Measurements from ENCODE around the gene TIMM50.
"Not testable (repeated sequence)": the region's sequence is repeated elsewhere in the genome, so short reads cannot be mapped to it uniquely, and the experiment has no call there.

TIMM50 gene

DNA sequence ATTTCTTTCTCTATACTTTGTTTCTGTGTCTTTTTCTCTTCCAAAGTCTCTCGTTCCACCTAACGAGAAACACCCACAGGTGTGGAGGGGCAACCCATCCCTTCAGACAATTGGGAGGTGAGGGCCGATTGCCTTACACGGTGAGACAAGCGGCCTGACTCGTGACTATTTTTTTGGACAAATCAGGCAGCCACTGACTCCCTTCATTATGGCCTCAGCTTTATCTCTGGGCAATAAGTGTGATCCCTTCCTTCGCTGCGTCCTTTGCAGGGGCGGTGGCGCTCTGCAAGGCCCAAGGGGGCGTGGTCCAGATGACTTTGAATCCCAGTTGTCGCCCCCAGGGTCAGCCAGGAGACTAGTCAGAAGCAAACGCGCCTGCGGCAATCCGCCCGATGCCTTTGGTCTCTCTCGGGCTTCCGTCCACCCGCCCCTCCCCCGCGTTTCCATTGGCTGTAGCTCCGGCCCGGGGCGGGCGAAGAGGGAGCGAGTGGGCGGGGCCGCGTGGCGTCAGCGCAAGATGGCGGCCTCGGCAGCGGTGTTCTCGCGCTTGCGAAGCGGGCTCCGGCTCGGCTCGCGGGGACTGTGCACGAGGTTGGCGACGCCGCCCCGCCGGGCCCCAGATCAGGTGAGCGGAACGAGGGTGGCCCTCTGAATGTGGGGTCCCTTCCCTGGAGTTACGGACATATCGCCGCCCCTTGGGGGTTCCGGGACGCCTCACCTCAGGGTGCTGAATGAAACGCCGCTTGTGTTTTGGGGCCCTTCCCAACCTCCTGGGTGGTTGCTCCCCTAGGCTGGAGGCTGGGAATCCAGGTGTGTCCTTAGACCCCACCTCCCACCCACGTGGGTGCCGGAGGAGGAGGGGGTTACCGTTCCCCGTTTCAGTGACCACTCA, at the start of gene TIMM50:
TSS of gene TIMM50 (plus strand) at position 502 of the 892 bp plus-strand sequence. CDS start at position 518, 16 bp downstream.
- DNase-seq (ENCODE audit: low read depth): peak; percentile 65

DNA sequence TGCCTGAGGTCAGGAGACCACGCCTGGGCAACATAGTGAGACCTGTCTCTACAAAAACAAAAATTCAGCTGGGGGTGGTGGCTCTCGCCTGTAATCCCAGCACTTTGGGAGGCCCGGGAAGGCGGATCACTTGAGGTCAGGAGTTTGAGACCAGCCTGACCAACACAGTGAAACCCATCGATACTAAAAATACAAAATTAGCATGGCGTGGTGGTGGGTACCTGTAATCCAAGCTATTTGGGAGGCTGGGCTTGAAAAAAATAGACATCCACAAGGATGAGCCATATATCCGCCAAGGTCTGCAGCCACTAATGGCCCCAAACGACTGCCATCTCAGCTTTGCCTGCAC, 48.0 kb upstream of the TIMM50 start:
- no peak for DNase-seq (ENCODE audit: low read depth)

DNA sequence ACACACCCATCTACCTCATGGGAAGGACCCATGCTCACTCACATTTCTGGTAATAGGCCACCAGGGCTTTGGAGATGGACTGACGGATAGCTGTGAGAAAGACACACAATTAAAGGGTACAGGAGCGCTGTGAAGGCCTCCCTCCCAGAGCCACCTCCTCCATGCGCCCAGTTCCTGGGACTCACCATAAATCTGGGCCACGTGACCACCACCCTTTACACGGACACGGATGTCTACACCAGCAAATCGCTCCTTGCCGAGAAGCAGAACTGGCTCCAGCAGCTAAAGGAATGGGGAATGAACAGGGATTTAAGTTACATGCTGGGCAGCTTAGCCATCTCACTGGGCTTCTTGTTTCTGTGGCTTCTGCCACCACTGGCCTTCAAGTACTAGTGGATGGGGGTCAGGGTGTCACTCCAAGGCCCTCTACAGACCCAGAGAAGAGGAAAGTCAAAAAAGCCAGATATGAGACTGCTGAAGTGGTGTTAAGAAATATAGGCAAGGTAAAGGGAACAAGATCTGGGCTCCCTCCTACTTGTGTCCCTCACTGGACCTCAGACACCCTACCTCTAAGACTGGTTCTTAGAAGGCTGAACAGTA, 47.1 kb upstream of the TIMM50 start:
- DNase-seq (ENCODE audit: low read depth): no peak

DNA sequence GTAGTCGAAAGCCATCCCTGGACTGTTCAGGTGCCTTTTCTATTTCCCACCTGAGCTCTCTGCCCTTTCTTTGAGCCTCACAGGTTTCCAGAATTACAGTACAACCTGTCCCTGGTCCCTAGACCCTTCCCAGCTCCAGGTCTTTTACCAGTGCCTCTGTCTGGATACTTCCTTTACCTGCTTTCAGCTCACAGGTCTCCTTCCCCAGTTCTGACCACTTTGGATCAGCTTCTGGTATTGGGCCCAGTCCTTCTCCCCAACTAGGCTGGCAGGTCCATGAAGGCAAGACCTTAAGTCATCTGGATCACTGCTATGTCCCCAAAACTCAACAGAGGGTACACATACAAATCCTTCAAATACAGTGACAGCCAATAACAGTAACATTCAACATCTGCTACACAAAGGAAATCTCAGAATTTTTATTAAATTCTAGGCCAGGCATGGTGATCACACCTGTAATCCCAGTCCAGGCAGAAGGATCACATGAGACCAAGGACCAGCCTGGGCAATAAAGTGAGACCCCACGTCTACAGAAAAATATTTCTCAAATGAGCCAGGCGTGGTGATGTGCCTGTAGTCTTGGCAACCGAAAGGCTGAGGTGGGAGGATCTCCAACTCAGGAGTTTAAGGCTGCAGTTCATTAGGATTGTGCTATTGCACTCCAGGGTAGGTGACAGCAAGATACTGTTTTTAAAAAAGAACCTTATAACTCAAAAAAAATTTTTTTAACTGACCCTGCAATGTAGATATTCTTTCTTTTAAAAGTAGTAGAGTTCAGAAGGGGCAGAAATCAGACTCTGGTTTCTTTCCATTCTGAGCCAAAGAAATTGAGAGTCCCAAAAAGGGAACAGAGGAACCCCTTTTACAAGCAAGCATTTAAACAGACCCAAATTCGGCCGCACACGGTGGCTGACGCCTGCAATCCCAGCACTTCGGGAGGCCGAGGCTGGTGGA, 46.2 kb upstream of the TIMM50 start:
- no peak for DNase-seq (ENCODE audit: low read depth)

DNA sequence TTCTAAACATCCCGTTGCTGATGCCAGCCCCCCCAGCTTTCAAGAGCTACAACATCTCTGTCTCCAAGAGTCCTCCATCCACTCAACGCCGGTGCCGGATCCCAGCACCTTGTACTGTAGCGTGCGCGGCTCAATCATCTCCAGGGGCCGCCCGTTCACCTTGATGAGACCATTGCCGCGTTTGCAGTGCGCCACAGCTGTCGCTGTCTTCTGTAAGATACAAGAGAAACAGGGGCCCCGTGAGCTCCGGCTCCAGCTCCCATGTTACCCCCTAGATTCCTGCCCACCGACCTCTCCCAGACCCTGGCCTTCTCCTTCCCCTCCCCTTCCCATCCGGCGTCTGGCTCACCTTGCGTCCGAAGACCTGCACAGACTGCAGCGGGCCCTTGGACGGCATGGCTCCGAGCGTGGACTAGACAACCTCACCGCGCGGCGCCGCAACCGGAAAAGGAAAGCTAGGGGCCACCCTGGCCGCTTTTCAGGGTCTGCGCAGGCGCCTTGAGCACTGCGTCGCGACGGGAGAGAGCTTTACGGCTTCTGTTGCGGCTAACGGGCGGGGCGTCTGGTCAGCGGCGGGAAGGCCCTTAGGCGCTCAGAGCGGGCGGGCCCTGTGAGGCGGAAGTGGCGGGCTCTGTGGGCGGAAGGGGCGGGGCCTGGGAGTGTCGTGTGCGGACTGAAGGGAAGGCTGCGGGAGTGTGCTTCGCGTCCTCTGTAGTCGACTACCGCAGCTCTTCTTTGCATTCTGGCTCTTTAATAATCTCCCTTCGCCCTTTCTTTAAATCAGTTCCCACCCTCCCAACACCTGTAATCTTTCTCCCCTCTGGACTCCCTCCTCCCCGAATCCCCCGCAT, 44.9 kb upstream of the TIMM50 start, which contains the start of gene RPS16:
TSS of gene RPS16 (minus strand) at position 451 of the 851 bp plus-strand sequence. CDS start at position 397, 54 bp downstream.
- peak; percentile 69 for DNase-seq (ENCODE audit: low read depth)

DNA sequence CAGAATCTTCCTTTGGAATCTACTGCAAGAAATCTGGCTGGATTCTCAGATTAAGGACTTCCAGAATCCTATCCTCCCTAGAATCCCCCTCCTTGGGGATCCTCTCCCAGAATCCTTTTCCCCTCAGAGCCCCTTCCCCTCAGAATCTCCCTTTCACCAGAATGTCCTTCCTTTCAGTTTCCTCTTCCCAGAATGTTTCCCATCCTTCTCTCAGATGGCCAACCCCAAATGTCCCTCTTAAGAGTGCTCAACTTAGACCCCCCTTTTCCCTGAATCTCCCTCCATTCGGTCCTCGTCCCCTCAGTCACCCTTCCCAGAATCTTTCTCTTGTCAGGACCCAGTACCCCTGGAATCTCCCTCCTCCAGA, 44.3 kb upstream of the TIMM50 start:
- no peak for DNase-seq (ENCODE audit: low read depth)

DNA sequence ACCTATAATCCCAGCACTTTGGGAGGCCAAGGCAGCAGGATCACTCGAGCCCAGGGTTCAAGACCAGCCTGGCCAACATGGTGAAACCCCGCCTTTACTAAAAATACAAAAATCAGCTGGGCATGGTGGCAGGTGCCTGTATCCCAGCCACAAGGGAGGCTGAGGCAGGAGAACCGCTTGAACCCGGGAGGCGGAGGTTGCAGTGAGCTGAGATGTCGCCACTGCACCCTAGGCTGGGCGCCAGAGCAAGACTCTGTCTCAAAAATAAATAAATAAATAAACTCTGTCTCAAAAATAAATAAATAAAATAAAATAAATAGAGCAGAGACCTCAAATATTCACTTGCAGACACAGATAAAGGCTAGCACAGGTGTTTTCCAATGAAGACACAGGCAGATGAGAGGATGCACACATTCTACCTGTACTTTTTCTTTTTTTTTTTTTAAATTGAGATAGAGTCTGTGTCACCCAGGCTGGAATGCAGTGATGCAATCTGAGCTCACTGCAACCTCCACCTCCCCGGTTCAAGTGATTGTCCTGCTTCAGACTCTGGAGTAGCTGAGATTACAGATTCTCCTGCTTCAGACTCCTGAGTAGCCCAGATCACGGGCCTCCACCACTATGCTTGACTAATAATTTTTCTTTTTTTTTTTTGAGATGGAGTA, 42.2 kb upstream of the TIMM50 start:
- DNase-seq (ENCODE audit: low read depth): no peak

DNA sequence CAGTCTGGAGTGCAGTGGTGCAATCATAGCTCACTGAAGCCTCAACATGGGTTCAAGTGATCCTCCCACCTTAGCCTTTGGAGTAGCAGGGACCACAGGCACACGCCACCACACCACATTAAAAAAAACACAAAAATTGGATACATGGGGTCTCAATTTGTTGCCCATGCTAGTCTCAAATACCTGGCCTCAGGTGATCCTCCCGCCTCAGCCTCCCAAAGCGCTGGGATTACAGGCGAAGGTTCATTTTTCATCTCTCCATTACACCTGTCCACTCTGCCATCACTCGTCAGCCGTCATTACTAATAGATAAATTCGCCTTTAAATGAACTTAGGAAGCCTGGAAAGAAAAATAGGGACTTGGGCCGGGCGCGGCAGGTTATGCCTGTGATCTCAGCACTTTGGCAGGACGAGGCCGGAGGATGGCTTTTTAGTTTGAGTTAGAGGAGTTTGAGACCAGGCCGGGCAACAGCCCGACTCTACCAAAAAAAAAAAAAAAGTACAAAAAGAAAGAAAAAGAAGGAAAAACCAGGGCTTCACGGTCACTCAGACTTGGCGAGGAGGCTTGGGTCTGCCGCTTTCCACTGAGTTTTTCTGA, 35.9 kb upstream of the TIMM50 start:
- no peak for DNase-seq (ENCODE audit: low read depth)

DNA sequence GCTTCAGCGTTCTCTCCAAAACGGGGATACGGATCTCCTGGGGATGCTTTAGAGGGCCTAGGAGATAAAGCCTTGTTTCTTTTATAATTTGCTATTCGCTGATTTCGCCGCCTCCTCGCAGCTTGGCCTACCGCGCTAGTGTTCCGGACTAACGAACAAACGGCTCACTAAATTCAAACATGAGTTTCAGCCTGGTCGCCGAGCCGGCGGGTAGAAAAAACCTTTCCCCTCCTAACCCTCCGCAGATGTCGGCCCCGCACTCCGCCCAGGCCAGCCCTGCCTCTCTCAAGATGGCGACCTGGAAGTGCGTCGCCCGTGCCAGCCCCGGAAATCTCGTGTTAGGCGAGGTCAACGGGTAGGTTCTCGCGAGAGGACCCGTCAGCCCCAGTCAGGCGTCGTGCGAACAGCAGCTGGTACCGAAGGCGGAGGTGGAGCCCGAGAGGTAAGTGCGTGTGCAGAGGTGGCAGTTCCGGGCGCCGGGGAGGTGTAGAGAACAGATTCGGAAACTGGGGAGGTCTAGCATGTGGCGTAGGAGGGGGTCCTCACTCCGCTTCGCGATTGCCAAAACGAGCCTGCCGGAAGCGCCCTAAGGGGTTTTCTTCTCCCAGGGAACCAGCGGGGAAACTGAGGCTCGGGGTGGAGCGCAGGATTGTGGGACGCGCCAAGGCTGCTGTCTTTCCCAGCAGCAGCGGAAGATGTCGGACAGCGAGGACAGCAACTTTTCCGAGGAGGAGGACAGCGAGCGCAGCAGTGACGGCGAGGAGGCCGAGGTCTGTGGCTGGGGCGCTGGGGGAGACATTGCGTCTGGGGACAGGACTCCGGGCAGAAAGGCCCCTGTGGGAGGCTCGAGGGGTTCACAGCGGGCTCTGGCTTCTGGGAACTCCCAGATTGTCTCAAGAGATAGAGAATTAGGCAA, 35.2 kb upstream of the TIMM50 start, which contains the start of gene SUPT5H:
TSS of gene SUPT5H (plus strand) at position 387 of the 916 bp plus-strand sequence. CDS start at position 696, 309 bp downstream.
- DNase-seq (ENCODE audit: low read depth): peak; percentile 73

DNA sequence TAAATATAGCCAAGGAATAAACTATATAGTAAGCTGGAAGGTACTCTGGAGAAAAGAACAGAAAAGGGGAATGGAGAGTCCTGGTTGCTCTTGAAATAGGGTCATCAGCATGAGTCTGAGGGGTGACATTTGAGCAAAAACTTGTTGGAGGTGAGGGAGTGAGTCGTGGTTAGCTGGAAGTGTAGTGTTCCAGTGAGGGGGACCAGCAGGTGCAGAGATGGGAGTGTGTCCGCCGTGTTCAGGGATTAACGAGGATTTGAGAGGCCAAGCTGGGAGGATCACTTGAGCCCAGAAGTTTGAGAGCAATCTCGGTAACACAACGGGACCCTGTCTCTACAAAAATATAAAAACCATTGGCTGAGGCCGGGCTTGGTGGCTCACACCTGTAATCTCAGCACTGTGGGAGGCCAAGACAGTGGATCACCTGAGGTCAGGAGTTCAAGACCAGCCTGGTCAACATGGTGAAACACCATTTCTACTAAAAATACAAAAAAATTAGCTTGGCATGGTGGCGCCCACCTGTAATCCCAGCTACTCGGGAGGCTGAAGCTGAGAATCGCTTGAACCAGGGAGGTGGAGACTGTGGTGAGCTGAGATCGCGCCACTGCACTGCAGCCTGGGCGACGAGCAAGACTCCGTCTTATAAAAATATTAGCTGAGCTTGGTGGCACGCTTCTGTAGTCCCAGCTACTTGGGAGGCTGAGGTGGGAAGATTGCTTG, 34.1 kb upstream of the TIMM50 start:
- DNase-seq (ENCODE audit: low read depth): no peak

DNA sequence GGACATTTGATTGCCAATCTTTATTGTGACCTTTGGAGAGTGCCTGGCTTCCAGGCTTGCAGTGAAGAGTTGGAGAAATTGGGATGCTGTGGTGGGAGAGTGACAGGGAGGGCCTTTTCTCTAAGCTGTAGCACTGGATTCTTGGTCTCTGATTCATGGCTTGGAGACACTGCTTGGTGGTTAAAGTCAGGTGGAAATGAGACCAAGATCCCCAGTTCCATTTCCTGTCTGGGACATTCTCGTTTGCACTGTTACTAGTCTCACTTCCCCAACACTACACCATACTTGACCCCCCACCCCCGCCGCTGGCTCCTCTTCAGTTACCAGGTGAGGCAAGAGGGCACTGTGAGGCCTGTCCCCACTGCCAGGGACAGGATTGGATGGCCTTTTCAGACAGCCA, 32.4 kb upstream of the TIMM50 start:
- no peak for DNase-seq (ENCODE audit: low read depth)

DNA sequence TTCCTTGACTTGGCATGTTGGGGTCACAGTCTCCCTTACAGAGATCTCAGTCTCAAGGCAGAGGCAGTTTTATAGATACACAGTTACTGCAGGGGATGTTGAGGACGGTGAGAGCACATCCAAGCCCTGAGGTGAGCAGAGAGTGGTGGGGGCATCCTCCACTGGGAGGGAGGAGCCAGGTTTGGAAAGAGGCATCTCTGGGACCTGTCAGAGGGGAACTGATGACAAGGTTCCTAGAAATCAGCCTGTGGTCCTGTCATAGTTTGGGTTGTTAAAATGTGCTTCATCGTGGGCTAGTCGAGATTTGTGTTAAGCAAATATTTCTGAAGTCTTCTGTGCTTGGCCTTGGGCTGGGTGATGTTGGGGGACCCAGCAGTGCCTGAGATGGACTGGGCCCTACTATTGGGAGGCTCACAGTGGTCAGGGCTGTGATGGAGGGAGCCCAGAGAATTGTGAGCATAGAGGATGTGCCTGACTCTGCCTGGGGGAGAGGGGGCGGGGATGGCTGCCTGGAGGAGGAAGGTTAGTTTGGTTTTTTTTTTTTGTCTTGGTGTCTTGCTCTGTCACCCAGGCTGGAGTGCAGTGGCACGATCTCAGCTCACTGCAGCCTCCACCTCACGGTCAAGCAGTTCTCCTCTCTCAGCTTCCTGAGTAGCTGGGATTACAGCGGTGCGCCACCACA, 31.4 kb upstream of the TIMM50 start:
- DNase-seq (ENCODE audit: low read depth): no peak

DNA sequence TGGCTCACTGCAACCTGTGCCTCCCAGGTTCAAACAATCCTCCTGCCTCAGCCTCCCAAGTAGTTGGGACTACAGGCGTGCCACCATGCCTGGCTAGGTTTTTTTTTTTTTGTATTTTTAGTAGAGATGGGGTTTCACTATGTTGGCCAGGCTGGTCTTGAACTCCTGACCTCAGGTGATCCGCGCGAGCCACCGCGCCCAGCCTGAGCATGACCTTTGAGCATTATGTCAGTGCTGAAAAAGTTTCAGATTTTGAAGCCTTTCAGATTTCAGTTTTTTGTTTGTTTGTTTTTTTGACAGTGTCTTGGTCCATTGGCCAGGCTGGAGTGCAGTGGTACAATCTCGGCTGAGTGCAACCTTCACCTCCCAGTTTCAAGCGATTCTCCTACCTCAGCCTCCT, 29.4 kb upstream of the TIMM50 start:
- DNase-seq (ENCODE audit: low read depth): not testable (repeated sequence)

DNA sequence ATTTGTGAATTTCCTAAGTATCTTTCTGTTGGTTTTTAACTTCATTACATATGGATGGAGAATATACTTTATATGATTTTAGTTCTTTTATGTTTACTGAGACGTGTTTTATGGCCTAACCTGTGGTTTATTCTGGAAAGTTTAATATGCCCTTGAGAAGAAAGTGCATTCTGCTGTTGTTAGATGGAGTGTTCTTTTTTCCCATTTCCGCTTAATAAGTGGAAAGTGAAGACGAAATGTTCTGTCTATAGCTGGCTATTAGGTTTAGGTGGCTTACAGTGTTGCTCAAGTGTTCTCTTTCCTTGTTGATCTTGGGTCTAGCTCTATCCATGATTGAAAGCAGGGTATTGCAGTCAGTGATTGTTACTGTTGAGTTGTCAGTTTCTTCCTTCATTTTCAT, 17.2 kb upstream of the TIMM50 start:
- no peak for DNase-seq (ENCODE audit: low read depth)

DNA sequence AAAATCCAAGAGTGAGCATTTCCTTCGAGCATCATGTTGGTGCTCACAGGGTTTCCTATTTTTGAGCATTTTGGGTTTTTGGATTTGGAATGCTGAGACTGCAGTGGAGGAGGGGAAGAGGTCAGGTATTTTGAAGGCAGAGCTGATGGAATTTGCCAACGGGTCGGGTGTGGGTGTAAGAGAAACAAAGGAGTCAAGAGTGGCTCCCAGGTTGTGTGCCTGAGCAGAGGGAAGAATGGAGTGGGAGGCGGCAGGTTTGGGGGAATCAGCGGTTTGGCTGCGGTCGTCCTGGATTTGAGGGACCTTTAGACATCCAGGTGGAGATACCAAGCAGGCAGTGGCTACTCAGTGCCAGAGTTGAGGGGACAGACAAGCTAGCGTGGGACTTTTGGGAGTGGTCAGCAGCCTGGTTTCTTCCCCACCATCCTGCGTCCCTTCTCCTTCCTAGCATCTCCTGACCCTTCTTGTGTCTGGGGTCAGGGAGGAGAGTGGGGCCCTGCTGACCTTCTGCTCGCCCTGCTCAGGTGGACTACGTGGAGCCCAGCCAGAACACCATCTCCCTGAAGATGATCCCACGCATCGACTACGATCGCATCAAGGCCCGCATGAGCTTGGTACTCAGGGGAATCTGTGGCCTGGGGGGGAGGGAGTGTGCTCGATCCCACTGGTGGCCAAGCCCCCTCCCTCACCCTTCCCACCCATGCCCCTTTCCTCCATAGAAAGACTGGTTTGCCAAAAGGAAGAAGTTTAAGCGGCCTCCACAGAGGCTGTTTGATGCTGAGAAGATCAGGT, 14.5 kb upstream of the TIMM50 start:
- DNase-seq (ENCODE audit: low read depth): no peak

DNA sequence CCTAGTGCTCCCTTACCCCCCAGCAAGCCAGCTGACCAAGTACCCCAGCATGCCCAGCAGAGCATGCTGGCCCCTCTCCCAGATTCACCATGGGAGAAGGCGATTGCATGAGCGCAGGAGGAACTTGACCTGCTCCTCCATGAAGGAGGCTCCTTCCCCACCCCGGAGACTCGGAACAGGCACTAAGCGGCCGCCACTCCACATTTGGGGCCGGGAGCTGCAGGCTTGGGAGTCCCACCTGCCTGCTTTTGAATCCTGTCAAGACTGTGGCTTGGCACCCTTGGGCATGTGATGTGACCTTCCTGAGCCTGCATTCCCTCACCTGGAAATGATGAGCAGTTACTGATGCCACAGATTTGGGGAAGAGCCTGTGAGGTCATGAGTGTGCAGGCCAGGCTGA, 12.7 kb upstream of the TIMM50 start:
- DNase-seq (ENCODE audit: low read depth): no peak

DNA sequence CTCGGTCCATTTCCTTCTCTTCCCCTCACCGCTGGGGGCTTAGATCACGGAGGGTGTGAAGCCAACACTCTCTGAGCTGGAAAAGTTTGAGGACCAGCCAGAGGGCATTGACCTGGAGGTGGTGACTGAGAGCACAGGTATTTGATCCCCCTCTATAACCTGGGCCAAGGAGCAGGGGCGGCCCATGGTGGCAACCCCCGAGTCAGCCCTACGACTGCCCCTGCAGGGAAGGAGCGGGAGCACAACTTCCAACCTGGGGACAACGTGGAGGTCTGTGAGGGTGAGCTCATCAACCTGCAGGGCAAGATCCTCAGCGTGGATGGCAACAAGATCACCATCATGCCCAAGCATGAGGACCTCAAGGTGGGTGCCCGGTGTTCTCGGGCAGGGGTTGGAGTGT, 11.6 kb upstream of the TIMM50 start:
- no peak for DNase-seq (ENCODE audit: low read depth)
